GM12872 (cell line): ENCODE measurements around the gene NEK8.

ENCODE experiments used
- TF ChIP-seq, protein P1 (sequence below): IDR thresholded peaks from 3 replicates; pipeline ENCODE4 v1.5.1; 2011; ENCODE audit warnings: low read depth, mild to moderate bottlenecking, low read length, moderate library complexity; ENCODE audit not compliant: insufficient read depth

NEK8 gene

DNA sequence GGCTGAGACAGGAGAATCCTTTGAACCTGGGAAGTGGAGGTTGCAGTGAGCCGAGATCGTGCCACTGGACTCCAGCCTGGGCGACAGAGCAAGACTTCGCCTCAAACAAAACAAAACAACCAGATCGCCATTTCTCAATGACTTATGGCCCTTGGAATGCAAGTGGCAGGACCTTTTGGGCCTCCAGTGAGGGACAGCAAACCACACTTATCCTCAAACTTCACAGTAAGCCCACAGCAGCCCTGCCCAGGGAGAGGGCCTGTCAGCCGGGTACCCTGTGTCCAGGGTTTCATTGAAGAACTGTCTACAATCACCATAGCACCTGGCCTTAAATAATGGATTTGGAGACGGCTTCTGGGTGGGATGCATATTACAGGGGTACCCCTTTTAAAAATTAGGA is 26.9 kb downstream of the NEK8 start:
- TF ChIP-seq, protein P1, sequence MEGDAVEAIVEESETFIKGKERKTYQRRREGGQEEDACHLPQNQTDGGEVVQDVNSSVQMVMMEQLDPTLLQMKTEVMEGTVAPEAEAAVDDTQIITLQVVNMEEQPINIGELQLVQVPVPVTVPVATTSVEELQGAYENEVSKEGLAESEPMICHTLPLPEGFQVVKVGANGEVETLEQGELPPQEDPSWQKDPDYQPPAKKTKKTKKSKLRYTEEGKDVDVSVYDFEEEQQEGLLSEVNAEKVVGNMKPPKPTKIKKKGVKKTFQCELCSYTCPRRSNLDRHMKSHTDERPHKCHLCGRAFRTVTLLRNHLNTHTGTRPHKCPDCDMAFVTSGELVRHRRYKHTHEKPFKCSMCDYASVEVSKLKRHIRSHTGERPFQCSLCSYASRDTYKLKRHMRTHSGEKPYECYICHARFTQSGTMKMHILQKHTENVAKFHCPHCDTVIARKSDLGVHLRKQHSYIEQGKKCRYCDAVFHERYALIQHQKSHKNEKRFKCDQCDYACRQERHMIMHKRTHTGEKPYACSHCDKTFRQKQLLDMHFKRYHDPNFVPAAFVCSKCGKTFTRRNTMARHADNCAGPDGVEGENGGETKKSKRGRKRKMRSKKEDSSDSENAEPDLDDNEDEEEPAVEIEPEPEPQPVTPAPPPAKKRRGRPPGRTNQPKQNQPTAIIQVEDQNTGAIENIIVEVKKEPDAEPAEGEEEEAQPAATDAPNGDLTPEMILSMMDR = no peak

DNA sequence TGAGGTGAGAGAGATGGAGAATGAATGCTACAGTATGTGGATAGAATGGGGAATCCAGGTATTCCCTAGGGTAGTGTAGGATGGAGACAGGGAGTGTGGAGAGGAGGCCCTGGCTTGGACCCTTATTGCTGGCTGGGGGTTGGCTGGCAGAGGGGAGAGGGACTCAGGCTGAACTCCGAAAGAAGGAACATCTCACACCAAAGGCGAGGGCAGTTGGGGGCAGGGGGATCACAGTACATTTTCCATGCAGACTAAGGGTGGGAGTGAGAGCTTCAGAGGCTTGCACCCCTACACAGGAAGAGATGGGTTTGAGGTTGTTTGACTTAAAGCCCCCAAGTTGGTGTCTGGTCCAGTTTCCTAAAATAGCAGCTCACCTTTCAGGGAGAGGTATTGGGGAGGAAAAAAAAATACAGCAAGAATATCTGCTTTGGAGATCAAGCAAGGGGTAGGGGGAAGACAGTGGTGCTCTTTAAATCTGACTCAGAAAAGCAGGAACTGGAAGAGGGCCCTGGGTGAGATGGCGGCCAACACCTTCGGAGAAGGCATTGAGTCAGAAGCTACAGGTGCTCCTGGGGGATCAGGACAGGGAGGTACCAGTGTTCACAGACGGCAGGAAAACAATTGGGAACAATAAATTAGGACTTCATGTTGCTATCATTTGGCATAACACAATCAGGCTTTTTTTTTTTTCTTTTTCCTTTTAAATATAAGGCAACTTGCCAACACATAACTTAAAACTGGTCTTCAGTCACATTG is 27.6 kb downstream of the NEK8 start:
- TF ChIP-seq, protein P1 = no peak

DNA sequence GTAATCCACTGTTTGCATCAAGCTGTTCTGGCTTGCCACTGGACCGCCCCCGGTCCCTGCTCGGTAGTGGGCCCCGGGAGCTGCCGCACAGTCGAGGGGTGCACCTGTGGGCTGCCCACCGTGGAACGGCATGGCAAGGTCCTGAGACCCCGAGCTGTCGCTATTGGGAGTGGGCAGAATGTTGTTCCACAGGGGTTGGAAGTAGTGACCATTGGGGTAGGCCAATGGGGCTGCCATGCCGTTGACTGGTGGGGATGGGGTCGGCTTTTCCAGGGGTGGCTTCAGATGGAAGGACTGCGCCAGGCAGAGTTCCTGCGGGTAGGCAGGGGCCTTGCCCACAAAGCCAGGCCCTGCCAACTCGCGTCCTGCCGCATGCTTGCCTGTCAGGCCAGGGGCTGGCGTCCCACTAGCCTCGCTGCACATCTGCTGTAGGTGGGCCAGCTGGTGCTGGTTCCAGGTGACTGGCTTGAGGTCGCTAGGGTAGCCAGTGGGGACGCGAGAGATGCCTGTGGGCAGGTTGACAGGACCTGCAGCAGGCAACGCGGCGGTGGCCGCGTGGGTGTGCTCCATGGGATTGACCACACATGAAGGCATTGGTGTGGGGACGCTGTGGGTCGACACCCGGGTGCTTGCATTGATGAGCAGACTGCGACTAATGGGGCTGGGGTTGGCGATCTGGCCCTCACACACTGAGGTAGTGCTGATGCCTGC is 30.0 kb downstream of the NEK8 start:
- TF ChIP-seq, protein P1 = no peak

DNA sequence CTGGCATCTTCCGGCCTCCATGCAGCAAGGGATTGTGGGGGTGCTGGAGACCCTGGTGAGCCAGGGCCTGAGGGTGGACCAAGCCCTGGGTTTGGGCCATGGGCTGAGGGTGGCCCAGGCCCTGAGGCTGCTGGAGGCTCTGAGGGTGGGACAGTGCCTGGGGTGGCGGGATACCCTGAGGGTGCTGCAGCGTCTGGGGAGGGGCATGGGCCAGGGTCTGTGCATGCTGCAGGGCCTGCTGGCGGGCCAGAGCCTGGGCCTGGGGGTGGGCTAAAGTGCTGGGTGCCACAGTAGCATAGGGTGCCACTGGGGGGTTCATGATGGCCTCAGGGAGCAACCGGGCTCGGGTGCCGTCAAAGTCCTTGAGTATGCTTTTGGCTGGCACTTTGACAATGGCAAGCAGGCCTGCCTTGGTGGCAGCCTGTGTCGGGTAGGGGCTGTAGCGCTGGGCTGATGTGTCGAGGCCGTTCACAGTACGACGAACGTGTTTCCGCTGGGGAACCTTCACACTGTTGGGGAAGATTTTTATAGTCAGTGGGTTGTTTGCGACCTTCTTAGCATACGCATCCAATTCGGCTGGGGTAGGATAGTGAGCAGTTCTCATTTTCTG is 30.8 kb downstream of the NEK8 start:
- TF ChIP-seq, protein P1 = no peak

DNA sequence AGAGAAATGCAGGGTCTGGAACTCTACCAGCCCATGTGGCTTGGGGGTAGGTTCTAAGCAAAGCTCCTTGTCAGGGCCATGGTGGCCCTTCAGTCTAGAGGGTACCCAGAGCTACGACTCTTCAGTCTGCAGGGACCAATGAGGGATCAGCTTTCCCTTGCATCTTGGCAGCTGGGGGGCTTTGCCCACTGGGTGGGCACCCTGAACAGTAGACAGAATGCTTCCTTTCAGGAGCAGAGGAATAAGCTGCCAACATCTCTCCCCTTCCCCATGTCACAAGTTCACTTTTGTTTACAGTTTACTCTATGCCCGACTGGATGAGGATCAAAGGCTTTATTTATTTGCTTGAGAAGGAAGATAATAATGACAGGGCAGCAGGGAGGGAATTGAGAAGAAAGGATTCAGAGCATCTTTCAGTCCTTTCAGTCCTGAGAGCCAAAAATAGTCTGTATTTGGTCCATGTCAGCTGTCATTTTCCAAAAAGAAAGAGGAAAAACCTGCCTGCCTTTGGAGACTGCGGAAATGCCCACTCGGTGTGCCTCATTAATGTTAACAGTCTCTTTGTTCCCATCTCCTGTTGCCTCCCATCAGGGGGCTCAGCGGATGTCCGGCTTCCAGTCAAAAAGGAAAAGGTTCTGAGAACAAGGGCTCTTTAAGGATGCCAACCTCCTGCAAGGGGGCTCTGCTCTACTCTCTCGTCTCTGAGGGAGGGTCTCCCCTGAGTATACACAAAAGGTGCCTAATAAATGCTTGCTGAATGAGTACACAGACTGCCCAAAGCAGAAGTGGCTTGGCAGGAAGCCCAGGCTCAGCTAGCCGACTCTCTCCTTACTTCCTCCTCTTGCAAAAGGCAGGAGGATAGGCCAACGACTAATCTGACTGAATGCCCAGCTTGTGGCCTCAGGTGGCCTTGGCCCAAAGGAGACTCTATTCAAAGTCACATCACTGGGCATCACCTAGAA is 32.3 kb downstream of the NEK8 start:
- TF ChIP-seq, protein P1 = no peak

DNA sequence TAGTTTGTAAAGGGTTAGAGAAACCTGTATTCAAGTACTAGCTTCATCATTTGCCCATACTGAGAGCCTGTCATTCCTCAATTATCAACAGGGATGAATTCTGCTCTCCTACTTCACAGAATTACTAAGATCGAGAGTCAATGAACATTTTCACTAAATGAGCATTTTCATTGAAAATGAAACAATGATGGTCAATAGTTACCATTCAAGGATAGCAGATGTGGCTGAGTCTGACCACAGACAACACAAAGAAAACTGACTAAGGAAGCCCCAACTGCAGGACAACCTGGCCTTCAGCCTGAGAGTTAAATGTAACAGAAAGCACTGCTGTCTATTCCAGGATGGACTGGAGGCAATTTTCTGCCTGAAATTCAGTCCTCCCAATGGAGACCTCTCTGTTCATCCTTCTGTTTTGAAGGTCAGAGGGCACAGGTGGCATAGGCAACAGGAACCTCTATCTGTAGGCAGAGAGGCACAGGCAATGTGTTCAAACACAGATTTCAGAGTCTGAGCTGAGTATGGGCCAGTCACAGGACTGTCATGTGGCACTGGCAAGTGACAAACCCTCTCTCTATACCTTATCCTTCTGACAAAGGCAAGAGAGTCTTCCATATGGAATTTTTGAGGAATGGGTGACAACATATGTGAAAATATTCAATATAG is 34.7 kb downstream of the NEK8 start:
- TF ChIP-seq, protein P1 = no peak
